Measurements from ENCODE around the gene TIMM23.
"Not testable (repeated sequence)": the region's sequence is repeated elsewhere in the genome, so short reads cannot be mapped to it uniquely, and the experiment has no call there.

- TF ChIP-seq CTCF (IDR thresholded peaks at IDR 0.05; ENCODE audit: extremely low read depth in 1 of 2, insufficient read depth in 1 of 2, low read depth in 1 of 2, low read length in 2 of 2); POLR2A (IDR thresholded peaks at IDR 0.05; ENCODE audit: low read depth, low read length); EZH2 (IDR thresholded peaks at IDR 0.05; ENCODE audit: borderline replicate concordance, low read depth, low read length, severe bottlenecking); MYC (IDR thresholded peaks at IDR 0.05; ENCODE audit: low read depth, low read length); MAX (IDR thresholded peaks at IDR 0.05; ENCODE audit: insufficient read depth, insufficient read length); FOS (IDR thresholded peaks at IDR 0.05; ENCODE audit: borderline replicate concordance, insufficient read depth, low read length); JUN (IDR thresholded peaks at IDR 0.05; ENCODE audit: borderline replicate concordance, insufficient read depth, insufficient read length, low read depth): not testable (repeated sequence)
Measured at GRCh38 chr10:45926790-45927189, 45.5 kb upstream of the TIMM23 start.

Data from endothelial cell of umbilical vein (primary cell).